ENCODE data around the gene PTBP1. TPM values are rescaled to one million over a fixed set of nuclear protein-coding genes. Genes with fewer than 3 reads are reported as not detected.

Gene PTBP1
- total RNA-seq, 1 donor from 2014 or later = 285 TPM

DNA sequence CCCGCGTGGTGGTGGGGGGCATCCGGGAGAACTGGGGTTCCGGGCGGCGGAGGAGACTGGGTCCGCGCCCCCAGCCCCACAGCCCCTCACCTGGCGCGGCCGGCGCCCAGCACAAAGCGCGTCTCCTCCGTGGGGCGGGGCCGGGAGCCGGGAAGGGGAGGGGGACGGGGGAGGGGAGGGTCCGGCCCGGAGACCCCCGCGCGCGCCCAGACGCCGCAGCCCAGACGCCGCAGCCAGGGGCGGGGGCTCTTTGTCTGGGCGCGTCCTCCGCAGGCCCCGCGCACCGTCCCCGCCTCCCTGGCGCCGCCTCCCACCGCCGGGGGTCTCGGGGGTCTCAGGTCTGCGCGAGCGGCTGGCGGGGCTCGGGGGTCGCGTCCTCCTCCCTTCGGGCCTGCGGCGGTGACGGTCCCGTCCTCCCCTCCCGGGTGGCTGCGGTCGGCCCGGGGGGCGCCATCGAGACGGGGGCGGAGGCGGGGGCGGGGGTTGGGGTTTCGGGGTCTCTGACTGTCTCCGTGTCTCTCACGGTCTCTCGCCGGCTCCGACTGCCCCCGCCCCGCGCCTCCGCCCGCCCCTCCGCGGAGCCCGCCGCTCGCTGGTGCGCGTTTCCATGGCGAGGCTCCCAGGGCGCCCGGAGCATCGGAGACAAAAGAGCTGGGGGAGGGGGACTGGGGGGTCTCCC is 24.7 kb downstream of the PTBP1 start, which contains the start of gene PLPPR3:
Gene PLPPR3, minus strand, starts transcription at position 131 of the 679 bp plus-strand sequence. CDS start 396 bp downstream, outside the sequence.
- no peaks in the 10 kb centered on the region for H3K4me1 Mint-ChIP-seq (ENCODE audit: low read depth)
- H3K4me3 Mint-ChIP-seq (ENCODE audit: unreplicated experiment) = peak within 1 kb of the TSS; percentile 60
- no peaks in the 10 kb centered on the region for H3K27me3 Mint-ChIP-seq (ENCODE audit: low read depth)
- H3K9me3 Mint-ChIP-seq (ENCODE audit: low read depth) = no peaks in the 10 kb centered on the region
- no peaks in the 10 kb centered on the region for H3K36me3 Mint-ChIP-seq (ENCODE audit: low read depth)
- DNase-seq (ENCODE audit: low spot score) = no peak
- no peak within 1 kb of the TSS for H3K27ac Mint-ChIP-seq (ENCODE audit: unreplicated experiment)
- TF ChIP-seq, protein P1, sequence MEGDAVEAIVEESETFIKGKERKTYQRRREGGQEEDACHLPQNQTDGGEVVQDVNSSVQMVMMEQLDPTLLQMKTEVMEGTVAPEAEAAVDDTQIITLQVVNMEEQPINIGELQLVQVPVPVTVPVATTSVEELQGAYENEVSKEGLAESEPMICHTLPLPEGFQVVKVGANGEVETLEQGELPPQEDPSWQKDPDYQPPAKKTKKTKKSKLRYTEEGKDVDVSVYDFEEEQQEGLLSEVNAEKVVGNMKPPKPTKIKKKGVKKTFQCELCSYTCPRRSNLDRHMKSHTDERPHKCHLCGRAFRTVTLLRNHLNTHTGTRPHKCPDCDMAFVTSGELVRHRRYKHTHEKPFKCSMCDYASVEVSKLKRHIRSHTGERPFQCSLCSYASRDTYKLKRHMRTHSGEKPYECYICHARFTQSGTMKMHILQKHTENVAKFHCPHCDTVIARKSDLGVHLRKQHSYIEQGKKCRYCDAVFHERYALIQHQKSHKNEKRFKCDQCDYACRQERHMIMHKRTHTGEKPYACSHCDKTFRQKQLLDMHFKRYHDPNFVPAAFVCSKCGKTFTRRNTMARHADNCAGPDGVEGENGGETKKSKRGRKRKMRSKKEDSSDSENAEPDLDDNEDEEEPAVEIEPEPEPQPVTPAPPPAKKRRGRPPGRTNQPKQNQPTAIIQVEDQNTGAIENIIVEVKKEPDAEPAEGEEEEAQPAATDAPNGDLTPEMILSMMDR (IDR thresholded peaks at IDR 0.05) = no peak

DNA sequence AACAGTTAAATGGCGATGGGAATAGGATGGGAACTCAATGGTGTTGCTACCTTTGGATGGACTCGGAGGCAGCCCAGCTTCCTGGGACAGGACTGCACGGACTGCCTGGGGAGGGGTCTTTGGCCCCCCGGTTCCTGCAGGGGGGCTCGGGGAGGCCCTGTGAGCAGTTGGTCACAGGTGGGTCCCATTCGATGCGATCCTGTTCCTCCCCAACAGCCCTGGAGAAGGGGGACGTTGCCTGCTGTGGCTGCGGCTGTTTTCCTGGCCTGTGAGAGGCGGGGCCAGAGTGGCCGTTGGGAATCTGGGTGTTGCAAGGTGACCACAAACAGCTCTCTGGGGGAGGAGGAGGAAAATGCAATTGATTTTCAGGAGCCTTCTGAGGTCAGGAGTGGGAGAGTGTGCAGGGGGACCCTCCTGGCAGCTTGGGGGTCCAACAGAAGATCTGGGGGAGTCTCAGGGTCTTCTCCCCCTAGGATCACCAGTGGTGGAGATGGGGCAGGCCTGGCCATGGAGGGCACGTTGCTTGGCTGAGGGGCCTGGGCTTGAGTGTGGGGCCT is 26.4 kb downstream of the PTBP1 start:
- H3K4me3 Mint-ChIP-seq (ENCODE audit: unreplicated experiment) = no peak overlapping the region
- TF ChIP-seq, protein P1 (IDR thresholded peaks at IDR 0.05) = no peak

DNA sequence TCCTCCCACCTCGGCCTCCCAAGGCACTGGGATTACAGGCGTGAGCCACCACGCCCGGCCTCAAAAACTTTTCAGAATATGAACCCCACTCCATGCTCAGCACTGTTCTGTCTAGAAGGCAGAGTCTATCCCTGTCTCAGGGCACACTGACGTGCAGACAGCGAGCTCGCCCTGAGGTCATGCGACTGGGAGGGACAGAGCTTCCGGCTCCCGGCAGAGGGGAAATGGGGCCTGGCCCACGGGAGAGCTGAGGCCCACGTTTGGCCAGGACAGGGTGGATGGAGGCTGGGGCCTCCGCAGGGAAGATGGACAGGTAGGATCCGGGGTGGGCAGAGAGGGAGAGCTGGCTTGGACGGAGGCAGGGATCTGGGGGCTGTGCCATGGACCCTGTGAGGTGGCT is 27.6 kb downstream of the PTBP1 start:
- H3K27ac Mint-ChIP-seq (ENCODE audit: unreplicated experiment) = no peak overlapping the region
- H3K9me3 Mint-ChIP-seq (ENCODE audit: low read depth) = no peaks in the 10 kb centered on the region
- TF ChIP-seq, protein P1 (IDR thresholded peaks at IDR 0.05) = no peak
- H3K4me1 Mint-ChIP-seq (ENCODE audit: low read depth) = no peaks in the 10 kb centered on the region
- no peak overlapping the region for H3K4me3 Mint-ChIP-seq (ENCODE audit: unreplicated experiment)
- DNase-seq (ENCODE audit: low spot score) = no peak
- no peaks in the 10 kb centered on the region for H3K36me3 Mint-ChIP-seq (ENCODE audit: low read depth)
- H3K27me3 Mint-ChIP-seq (ENCODE audit: low read depth) = no peaks in the 10 kb centered on the region

More for the DNA sequence above, 26.4 kb downstream of the PTBP1 start:
- Mint-ChIP-seq H3K27ac (ENCODE audit: unreplicated experiment) (no peak overlapping the region), H3K9me3 (ENCODE audit: low read depth) (no peaks in the 10 kb centered on the region), H3K4me1 (ENCODE audit: low read depth) (no peaks in the 10 kb centered on the region), H3K27me3 (ENCODE audit: low read depth) (no peaks in the 10 kb centered on the region), H3K36me3 (ENCODE audit: low read depth) (no peaks in the 10 kb centered on the region)
- DNase-seq (ENCODE audit: low spot score) = peak; percentile 72

DNA sequence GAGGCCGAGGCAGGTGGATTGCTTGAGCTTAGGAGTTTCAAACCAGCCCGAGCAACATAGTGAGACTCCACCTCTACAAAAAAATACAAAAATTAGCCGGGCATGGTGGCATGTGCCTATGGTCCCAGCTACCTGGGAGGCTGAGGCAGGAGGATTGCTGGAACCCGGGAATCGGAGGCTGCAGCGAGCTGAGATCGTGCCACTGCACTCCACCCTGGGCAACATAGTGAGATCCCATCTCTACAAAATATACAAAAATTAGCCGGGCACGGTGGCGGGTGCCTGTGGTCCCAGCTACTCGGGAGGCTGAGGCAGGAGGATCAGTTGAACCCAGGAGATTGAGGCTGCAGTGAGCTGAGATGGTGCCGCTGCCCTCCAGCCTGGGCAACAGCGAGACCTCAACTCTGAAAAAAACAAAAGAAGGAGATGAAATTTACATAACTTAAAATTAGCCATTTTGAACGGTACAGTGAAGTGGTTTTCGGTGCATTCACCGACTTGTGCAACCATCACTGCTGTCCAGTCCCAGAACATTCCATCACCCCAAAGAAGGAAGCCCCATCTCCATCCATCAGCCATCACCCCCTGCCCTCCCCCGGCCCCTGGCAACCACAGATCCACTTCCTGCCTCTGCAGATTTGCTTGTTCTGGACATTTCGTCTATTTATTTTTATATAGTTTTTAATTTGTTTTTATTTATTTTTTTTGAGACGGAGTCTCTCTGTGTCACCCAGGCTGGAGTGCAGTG is 28.8 kb downstream of the PTBP1 start:
- no peak overlapping the region for H3K4me3 Mint-ChIP-seq (ENCODE audit: unreplicated experiment)
- no peaks in the 10 kb centered on the region for H3K4me1 Mint-ChIP-seq (ENCODE audit: low read depth)
- no peaks in the 10 kb centered on the region for H3K9me3 Mint-ChIP-seq (ENCODE audit: low read depth)
- H3K27ac Mint-ChIP-seq (ENCODE audit: unreplicated experiment) = peak overlapping the region; percentile 17
- no peaks in the 10 kb centered on the region for H3K36me3 Mint-ChIP-seq (ENCODE audit: low read depth)
- no peak for DNase-seq (ENCODE audit: low spot score)
- TF ChIP-seq, protein P1 (IDR thresholded peaks at IDR 0.05) = no peak
- H3K27me3 Mint-ChIP-seq (ENCODE audit: low read depth) = no peaks in the 10 kb centered on the region

DNA sequence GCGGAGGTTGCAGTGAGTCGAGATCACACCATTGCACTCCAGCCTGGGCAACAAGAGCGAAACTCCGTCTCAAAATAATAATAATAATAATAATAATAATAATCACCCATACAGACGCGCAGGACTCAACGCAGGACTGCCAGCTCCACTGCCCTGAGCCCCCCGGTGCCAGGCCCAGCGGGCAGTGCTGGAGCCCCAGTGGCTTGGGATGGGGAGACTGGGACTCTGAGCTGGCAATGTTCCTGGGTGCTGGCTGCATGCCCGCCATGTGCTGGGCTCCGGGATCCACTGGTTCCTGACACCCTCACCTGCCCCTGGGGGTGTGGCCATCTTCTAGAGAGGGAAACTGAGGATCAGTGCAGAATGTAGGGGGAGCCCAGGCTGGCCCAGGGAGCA is 30.1 kb downstream of the PTBP1 start:
- no peaks in the 10 kb centered on the region for H3K27me3 Mint-ChIP-seq (ENCODE audit: low read depth)
- H3K9me3 Mint-ChIP-seq (ENCODE audit: low read depth) = no peaks in the 10 kb centered on the region
- H3K4me3 Mint-ChIP-seq (ENCODE audit: unreplicated experiment) = no peak overlapping the region
- no peak overlapping the region for H3K27ac Mint-ChIP-seq (ENCODE audit: unreplicated experiment)
- H3K36me3 Mint-ChIP-seq (ENCODE audit: low read depth) = no peaks in the 10 kb centered on the region
- no peaks in the 10 kb centered on the region for H3K4me1 Mint-ChIP-seq (ENCODE audit: low read depth)
- DNase-seq (ENCODE audit: low spot score) = no peak
- TF ChIP-seq, protein P1 (IDR thresholded peaks at IDR 0.05) = no peak
